MM.1S (cell line): ENCODE results near the gene ATAD3B.

Experiments
- DNase-seq: peaks from one replicate; pipeline ENCODE4 v3.0.0-alpha.2; 2015
- H2AFZ ChIP-seq: fragments of 300-600 bp; sonication (generic); 2 replicates; pipeline ENCODE4 v1.6.0; 2016; ENCODE audit warnings: antibody characterized with exemption, low read length
- H3F3A ChIP-seq: fragments of 300-600 bp; sonication (generic); 2 replicates; pipeline ENCODE4 v1.6.1; 2016; ENCODE audit warnings: mild to moderate bottlenecking, antibody characterized with exemption, low read length, moderate library complexity, mixed read lengths; ENCODE audit not compliant: insufficient read depth
- H3K27ac ChIP-seq: fragments of 300-600 bp; sonication (generic); 2 replicates; pipeline ENCODE4 v1.5.1; 2016; ENCODE audit warnings: mild to moderate bottlenecking, low read length
- H3K27me3 ChIP-seq: fragments of 300-600 bp; sonication (generic); replicated peaks from 2 replicates; pipeline ENCODE4 v1.6.0; 2016; ENCODE audit warnings: low read length; ENCODE audit not compliant: insufficient read depth
- H3K36me3 ChIP-seq: fragments of 300-600 bp; sonication (generic); replicated peaks from 2 replicates; pipeline ENCODE4 v1.6.1; 2016; ENCODE audit warnings: mild to moderate bottlenecking, low read length, mixed read lengths; ENCODE audit not compliant: insufficient read depth
- H3K4me1 ChIP-seq: fragments of 300-600 bp; sonication (generic); 2 replicates; pipeline ENCODE4 v1.6.1; 2016; ENCODE audit warnings: low read length, mixed read lengths
- H3K4me2 ChIP-seq: fragments of 300-600 bp; sonication (generic); 2 replicates; pipeline ENCODE4 v1.6.0; 2016; ENCODE audit warnings: low read depth, low read length
- H3K4me3 ChIP-seq: fragments of 300-600 bp; sonication (generic); 2 replicates; pipeline ENCODE4 v1.5.1; 2016; ENCODE audit warnings: low read length, mixed read lengths
- H3K79me2 ChIP-seq: fragments of 300-600 bp; sonication (generic); 2 replicates; pipeline ENCODE4 v1.6.1; 2016; ENCODE audit warnings: mixed run types, low read length, mixed read lengths
- H3K9ac ChIP-seq: fragments of 300-600 bp; sonication (generic); 2 replicates; pipeline ENCODE4 v1.6.1; 2016; ENCODE audit warnings: low read length, mixed read lengths
- H3K9me2 ChIP-seq: fragments of 300-600 bp; sonication (generic); replicated peaks from 2 replicates; pipeline ENCODE4 v1.6.1; 2016; ENCODE audit warnings: mild to moderate bottlenecking, low read length, mixed read lengths; ENCODE audit not compliant: insufficient read depth
- H3K9me3 ChIP-seq: fragments of 300-600 bp; sonication (generic); replicated peaks from 2 replicates; pipeline ENCODE4 v1.6.1; 2016; ENCODE audit warnings: mild to moderate bottlenecking, low read length, mixed read lengths; ENCODE audit not compliant: insufficient read depth
- H4K20me1 ChIP-seq: fragments of 300-600 bp; sonication (generic); 2 replicates; pipeline ENCODE4 v1.6.1; 2016; ENCODE audit warnings: mild to moderate bottlenecking, low read length, moderate library complexity, mixed read lengths; ENCODE audit not compliant: insufficient read depth
- EZH2 ChIP-seq: fragments of 300-600 bp; sonication (generic); optimal IDR thresholded peaks from 2 replicates; pipeline ENCODE3; 2017; ENCODE audit warnings: low read depth, mild to moderate bottlenecking, antibody characterized with exemption, low read length, mixed read lengths
- EZH2phosphoT487 ChIP-seq: fragments of 300-600 bp; sonication (generic); IDR thresholded peaks from 2 replicates; pipeline ENCODE4 v1.6.1; 2018; ENCODE audit warnings: antibody characterized with exemption, low read length
- TF ChIP-seq, protein P1 (sequence below): fragments of 300-600 bp; sonication (generic); IDR thresholded peaks from 2 replicates; pipeline ENCODE4 v1.5.1; 2016; ENCODE audit warnings: antibody characterized with exemption, low read length, mixed read lengths

Gene ATAD3B

DNA sequence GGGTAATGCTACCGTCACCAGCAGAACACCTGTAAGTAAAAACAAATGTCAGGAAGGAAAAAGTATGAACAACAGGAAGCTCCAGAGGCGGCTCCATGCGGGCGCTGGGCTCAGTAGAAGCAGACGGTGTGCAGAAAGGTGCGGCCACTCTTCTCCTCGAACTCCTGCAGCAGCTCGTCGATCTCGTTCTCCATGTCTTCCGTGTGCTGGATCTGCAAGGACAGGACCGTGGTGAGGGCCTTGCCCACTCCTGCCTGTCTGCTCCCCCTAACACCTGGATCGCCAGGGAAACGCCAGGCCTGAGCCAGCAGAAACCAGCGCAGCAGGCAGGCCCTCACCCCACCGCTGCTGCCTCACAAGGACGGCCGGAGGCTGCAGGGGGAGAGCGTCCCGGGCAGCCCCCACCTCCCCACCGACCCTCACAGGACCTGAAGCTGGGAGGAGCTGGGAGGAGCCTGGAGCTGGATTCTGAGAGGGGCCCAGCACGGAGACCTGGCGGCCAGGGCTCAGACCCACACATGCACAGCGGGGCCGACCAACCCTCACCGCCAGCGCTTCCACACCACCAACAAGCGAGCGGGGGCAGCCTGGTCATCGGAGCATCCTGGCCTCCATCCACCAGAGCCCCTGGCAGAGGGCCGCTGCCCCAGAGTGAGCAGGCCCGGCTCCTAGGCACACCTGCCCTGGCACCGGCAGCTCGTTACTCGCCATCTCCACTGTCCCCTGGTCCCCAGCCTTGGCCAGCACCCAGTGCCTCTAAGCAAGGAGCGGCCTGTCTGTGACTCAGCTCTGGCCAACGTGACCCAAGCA, 70.6 kb downstream of the ATAD3B start:
- no peak overlapping the region for H3K9ac ChIP-seq
- no peak overlapping the region for H2AFZ ChIP-seq
- H3F3A ChIP-seq: no peaks in the 10 kb centered on the region
- no peaks in the 10 kb centered on the region for H3K4me1 ChIP-seq
- H3K9me2 ChIP-seq: no peaks in the 10 kb centered on the region
- no peaks in the 10 kb centered on the region for H4K20me1 ChIP-seq
- H3K4me2 ChIP-seq: no peak overlapping the region
- H3K79me2 ChIP-seq: no peaks in the 10 kb centered on the region
- no peaks in the 10 kb centered on the region for H3K36me3 ChIP-seq
- no peaks in the 10 kb centered on the region for H3K27me3 ChIP-seq
- no peak overlapping the region for H3K27ac ChIP-seq
- H3K4me3 ChIP-seq: no peak overlapping the region
- TF ChIP-seq EZH2phosphoT487: no peak
- no peak for TF ChIP-seq EZH2
- TF ChIP-seq, protein P1, sequence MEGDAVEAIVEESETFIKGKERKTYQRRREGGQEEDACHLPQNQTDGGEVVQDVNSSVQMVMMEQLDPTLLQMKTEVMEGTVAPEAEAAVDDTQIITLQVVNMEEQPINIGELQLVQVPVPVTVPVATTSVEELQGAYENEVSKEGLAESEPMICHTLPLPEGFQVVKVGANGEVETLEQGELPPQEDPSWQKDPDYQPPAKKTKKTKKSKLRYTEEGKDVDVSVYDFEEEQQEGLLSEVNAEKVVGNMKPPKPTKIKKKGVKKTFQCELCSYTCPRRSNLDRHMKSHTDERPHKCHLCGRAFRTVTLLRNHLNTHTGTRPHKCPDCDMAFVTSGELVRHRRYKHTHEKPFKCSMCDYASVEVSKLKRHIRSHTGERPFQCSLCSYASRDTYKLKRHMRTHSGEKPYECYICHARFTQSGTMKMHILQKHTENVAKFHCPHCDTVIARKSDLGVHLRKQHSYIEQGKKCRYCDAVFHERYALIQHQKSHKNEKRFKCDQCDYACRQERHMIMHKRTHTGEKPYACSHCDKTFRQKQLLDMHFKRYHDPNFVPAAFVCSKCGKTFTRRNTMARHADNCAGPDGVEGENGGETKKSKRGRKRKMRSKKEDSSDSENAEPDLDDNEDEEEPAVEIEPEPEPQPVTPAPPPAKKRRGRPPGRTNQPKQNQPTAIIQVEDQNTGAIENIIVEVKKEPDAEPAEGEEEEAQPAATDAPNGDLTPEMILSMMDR: no peak
- no peak for DNase-seq
- H3K9me3 ChIP-seq: no peaks in the 10 kb centered on the region

DNA sequence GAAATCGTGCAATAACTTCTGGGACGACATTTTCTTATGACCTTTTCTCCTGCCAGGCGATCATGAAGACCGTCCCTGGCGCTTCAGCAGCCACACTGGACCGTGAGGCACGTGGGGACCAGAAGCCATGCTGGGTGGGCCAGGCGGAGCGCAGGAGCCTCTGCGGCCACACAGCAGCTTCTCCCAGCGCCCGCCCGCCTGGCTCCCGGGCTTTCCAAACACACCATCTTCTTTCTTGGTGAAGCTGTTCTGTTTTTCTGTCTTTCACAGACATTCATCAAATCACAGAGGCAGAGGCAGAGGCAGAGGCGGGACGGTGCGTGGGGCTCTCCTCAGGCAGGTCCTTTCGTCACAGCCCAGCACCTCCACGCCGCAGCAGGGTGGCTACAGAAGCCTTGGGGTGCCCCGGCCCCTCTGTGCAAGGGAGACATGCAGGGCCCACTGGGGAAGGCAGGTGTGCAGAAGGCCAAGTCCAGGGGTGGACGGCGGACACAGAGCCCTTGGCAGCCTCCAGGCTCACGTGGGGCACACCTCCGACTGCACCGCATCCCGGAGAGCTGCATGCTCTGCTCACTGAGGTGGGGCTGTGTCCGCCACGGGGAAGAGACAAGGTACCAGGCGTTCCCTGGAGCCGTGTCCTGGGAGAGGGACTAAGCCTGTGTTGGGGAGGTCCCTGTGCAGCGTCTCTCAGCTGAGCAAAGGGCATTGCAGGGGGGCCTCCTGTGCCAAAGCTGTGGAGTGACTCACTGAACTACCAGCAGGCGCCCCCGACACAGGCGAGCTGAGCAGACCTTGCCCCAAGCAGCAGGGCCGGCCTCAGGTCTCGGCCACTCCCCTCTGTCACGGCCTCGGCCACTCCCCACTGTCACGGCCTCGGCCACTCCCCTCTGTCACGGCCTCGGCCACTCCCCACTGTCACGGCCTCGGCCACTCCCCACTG, 71.5 kb downstream of the ATAD3B start:
- H2AFZ ChIP-seq: no peak overlapping the region
- H4K20me1 ChIP-seq: no peaks in the 10 kb centered on the region
- no peaks in the 10 kb centered on the region for H3K79me2 ChIP-seq
- H3K9me3 ChIP-seq: no peaks in the 10 kb centered on the region
- H3K9me2 ChIP-seq: no peaks in the 10 kb centered on the region
- H3K9ac ChIP-seq: no peak overlapping the region
- no peaks in the 10 kb centered on the region for H3K36me3 ChIP-seq
- no peak for DNase-seq
- H3K4me3 ChIP-seq: no peak overlapping the region
- H3K27ac ChIP-seq: no peak overlapping the region
- TF ChIP-seq EZH2 (no peak), EZH2phosphoT487 (no peak)
- TF ChIP-seq, protein P1: no peak
- no peaks in the 10 kb centered on the region for H3F3A ChIP-seq
- H3K4me2 ChIP-seq: no peak overlapping the region
- H3K27me3 ChIP-seq: no peaks in the 10 kb centered on the region
- H3K4me1 ChIP-seq: no peaks in the 10 kb centered on the region

DNA sequence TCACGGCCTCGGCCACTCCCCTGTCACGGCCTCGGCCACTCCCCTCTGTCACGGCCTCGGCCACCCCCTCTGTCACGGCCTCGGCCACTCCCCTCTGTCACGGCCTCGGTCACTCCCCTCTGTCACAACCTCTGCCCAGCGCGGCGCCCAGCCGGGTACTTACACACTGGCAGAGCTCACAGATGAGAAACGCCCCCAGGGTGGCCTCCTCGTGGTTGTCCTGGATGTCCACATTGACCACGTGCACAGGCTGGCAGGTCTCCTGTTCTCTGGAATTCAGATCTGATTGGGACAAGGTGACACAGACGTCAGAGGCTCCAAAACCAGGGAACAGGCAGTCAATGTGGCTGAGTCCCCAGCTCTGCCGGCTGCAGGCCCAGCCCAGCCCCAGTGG, 72.1 kb downstream of the ATAD3B start:
- Histone ChIP-seq H4K20me1 (no peaks in the 10 kb centered on the region), H3K4me1 (no peaks in the 10 kb centered on the region), H3K9me2 (no peaks in the 10 kb centered on the region), H2AFZ (no peak overlapping the region), H3K9me3 (no peaks in the 10 kb centered on the region), H3K36me3 (no peaks in the 10 kb centered on the region), H3F3A (no peaks in the 10 kb centered on the region), H3K27me3 (no peaks in the 10 kb centered on the region), H3K4me3 (no peak overlapping the region), H3K79me2 (no peaks in the 10 kb centered on the region), H3K9ac (no peak overlapping the region), H3K4me2 (no peak overlapping the region), H3K27ac (no peak overlapping the region)
- DNase-seq: no peak
- TF ChIP-seq EZH2 (no peak), EZH2phosphoT487 (no peak)
- TF ChIP-seq, protein P1: no peak
